Urinary bladder (tissue), 4 donors: ENCODE data around the gene NCKAP5. TPM values are rescaled to one million over a fixed set of nuclear protein-coding genes. Genes with fewer than 3 reads are reported as not detected.
"Not testable (repeated sequence)": the region's sequence is repeated elsewhere in the genome, so short reads cannot be mapped to it uniquely, and the experiment has no call there.

ENCODE experiments used
- DNase-seq: peaks from one replicate; pipeline ENCODE4 v3.0.0-alpha.2; 2015; ENCODE audit errors: extremely low spot score
- H3K27ac ChIP-seq: one replicate; pipeline ENCODE4 v1.5.1; 2013; ENCODE audit warnings: low read depth, mild to moderate bottlenecking, moderate library complexity
- H3K36me3 ChIP-seq: one replicate; pipeline ENCODE4 v1.6.1; 2013; ENCODE audit warnings: mild to moderate bottlenecking, moderate library complexity; ENCODE audit not compliant: insufficient read depth
- H3K4me1 ChIP-seq: one replicate; pipeline ENCODE4 v1.6.1; 2013; ENCODE audit warnings: mild to moderate bottlenecking, moderate library complexity; ENCODE audit not compliant: insufficient read depth
- H3K4me3 ChIP-seq: one replicate; pipeline ENCODE4 v1.5.1; 2013; ENCODE audit warnings: low read depth, low read length
- WGBS: extraction: QIAGEN DNeasy Blood & Tissue Kit; methylation state at CpG from one replicate; pipeline ENCODE4 v1.1.7; 2013; 5-methylcytosine and 5-hydroxymethylcytosine counted together
- polyA plus RNA-seq: library from polyadenylated mRNA; stranded (reverse); fragments of 200-250 nt; gene quantifications from one replicate; pipeline ENCODE4 v1.2.3, GENCODE V29; 2013
- total RNA-seq: library from RNA; depleted of rRNA; stranded (reverse); fragments of >200 nt; gene quantifications from one replicate; pipeline ENCODE4 v1.2.3, GENCODE V29; 2014
- donor health status: healthy with polysubstance abuse.
- donor health status: healthy.

Gene NCKAP5
- total and polyA plus RNA-seq, 2 donors: 0.32 to 14.4 TPM

GRCh38 chr2:132726155-132726554 lies 842.1 kb downstream of the NCKAP5 start:
- H3K27ac ChIP-seq: no peak overlapping the region
- no peak for DNase-seq
- H3K36me3 ChIP-seq: no peaks in the 10 kb centered on the region
- 94% methylated on average over 4 of the region's 4 CpGs for WGBS
- no peaks in the 10 kb centered on the region for H3K4me1 ChIP-seq
- no peak overlapping the region for H3K4me3 ChIP-seq

- WGBS: 64% methylated on average over 9 of the region's 9 CpGs
Measured at GRCh38 chr2:132725748-132726147, 842.5 kb downstream of the NCKAP5 start.

GRCh38 chr2:132725148-132725547 lies 843.1 kb downstream of the NCKAP5 start:
- WGBS: 29% methylated on average over 1 of the region's 1 CpG
- H3K4me1 ChIP-seq: no peaks in the 10 kb centered on the region
- DNase-seq: peak; percentile 23
- no peak overlapping the region for H3K4me3 ChIP-seq
- no peaks in the 10 kb centered on the region for H3K36me3 ChIP-seq
- no peak overlapping the region for H3K27ac ChIP-seq

More at GRCh38 chr2:132725748-132726147, 842.5 kb downstream of the NCKAP5 start:
- no peaks in the 10 kb centered on the region for H3K36me3 ChIP-seq
- no peak for DNase-seq
- H3K4me3 ChIP-seq: no peak overlapping the region
- H3K27ac ChIP-seq: no peak overlapping the region
- no peaks in the 10 kb centered on the region for H3K4me1 ChIP-seq

- H3K27ac ChIP-seq: no peak overlapping the region
- 97% methylated on average over 2 of the region's 2 CpGs for WGBS
- no peaks in the 10 kb centered on the region for H3K36me3 ChIP-seq
- DNase-seq: no peak
- H3K4me3 ChIP-seq: no peak overlapping the region
- H3K4me1 ChIP-seq: no peaks in the 10 kb centered on the region
Measured at GRCh38 chr2:132721938-132722337, 846.3 kb downstream of the NCKAP5 start.

- no peak for DNase-seq
- 86% methylated on average over 4 of the region's 4 CpGs for WGBS
Measured at GRCh38 chr2:132720393-132720792, 847.9 kb downstream of the NCKAP5 start.

GRCh38 chr2:132719480-132719879 lies 848.8 kb downstream of the NCKAP5 start:
- no peaks in the 10 kb centered on the region for H3K4me1 ChIP-seq
- 90% methylated on average over 9 of the region's 9 CpGs for WGBS
- DNase-seq: no peak
- no peak overlapping the region for H3K27ac ChIP-seq
- H3K4me3 ChIP-seq: no peak overlapping the region
- H3K36me3 ChIP-seq: no peaks in the 10 kb centered on the region

More at GRCh38 chr2:132720393-132720792, 847.9 kb downstream of the NCKAP5 start:
- no peak overlapping the region for H3K4me3 ChIP-seq
- H3K27ac ChIP-seq: no peak overlapping the region
- no peaks in the 10 kb centered on the region for H3K4me1 ChIP-seq
- no peaks in the 10 kb centered on the region for H3K36me3 ChIP-seq

- no peaks in the 10 kb centered on the region for H3K36me3 ChIP-seq
- no peak overlapping the region for H3K27ac ChIP-seq
- no peak for DNase-seq
- H3K4me3 ChIP-seq: no peak overlapping the region
- H3K4me1 ChIP-seq: no peaks in the 10 kb centered on the region
- 79% methylated on average over 2 of the region's 2 CpGs for WGBS
Measured at GRCh38 chr2:132716954-132717353, 851.3 kb downstream of the NCKAP5 start.

- WGBS: 75% methylated on average over 7 of the region's 7 CpGs
- no peak overlapping the region for H3K4me3 ChIP-seq
- H3K36me3 ChIP-seq: no peaks in the 10 kb centered on the region
- DNase-seq: no peak
- H3K27ac ChIP-seq: no peak overlapping the region
- no peaks in the 10 kb centered on the region for H3K4me1 ChIP-seq
Measured at GRCh38 chr2:132715386-132716351, 852.6 kb downstream of the NCKAP5 start.

GRCh38 chr2:132703396-132703795 lies 864.9 kb downstream of the NCKAP5 start:
- no peak for DNase-seq
- 65% methylated on average over 4 of the region's 4 CpGs for WGBS

GRCh38 chr2:132701810-132702209 lies 866.5 kb downstream of the NCKAP5 start:
- Histone ChIP-seq H3K4me1 (no peaks in the 10 kb centered on the region), H3K36me3 (no peaks in the 10 kb centered on the region), H3K4me3 (no peak overlapping the region), H3K27ac (no peak overlapping the region)
- 81% methylated on average over 2 of the region's 2 CpGs for WGBS
- no peak for DNase-seq

More at GRCh38 chr2:132703396-132703795, 864.9 kb downstream of the NCKAP5 start:
- Histone ChIP-seq H3K36me3 (no peaks in the 10 kb centered on the region), H3K4me3 (no peak overlapping the region), H3K4me1 (no peaks in the 10 kb centered on the region), H3K27ac (no peak overlapping the region)

- not testable (repeated sequence) for H3K4me3 ChIP-seq, H3K36me3 ChIP-seq, H3K4me1 ChIP-seq, H3K27ac ChIP-seq, DNase-seq
- 92% methylated on average over 1 of the region's 2 CpGs for WGBS
Measured at GRCh38 chr2:132699802-132700201, 868.5 kb downstream of the NCKAP5 start.

- H3K4me3 ChIP-seq, H3K4me1 ChIP-seq, DNase-seq, H3K27ac ChIP-seq, H3K36me3 ChIP-seq: not testable (repeated sequence)
- WGBS: 79% methylated on average over 3 of the region's 3 CpGs
Measured at GRCh38 chr2:132698347-132698746, 869.9 kb downstream of the NCKAP5 start.

- H3K36me3 ChIP-seq: no peaks in the 10 kb centered on the region
- WGBS: 50% methylated on average over 4 of the region's 4 CpGs
- H3K4me3 ChIP-seq: no peak overlapping the region
- DNase-seq: no peak
- H3K4me1 ChIP-seq: no peaks in the 10 kb centered on the region
- H3K27ac ChIP-seq: no peak overlapping the region
Measured at GRCh38 chr2:132697556-132698205, 870.6 kb downstream of the NCKAP5 start.

- Histone ChIP-seq H3K4me3 (no peak overlapping the region), H3K27ac (no peak overlapping the region), H3K4me1 (no peaks in the 10 kb centered on the region), H3K36me3 (no peaks in the 10 kb centered on the region)
- 87% methylated on average over 1 of the region's 1 CpG for WGBS
- no peak for DNase-seq
Measured at GRCh38 chr2:132692816-132693215, 875.4 kb downstream of the NCKAP5 start.
